ENCODE measurements around the gene IPCEF1.

GRCh38 chr6:154359679-154360078, 3.1 kb upstream of the IPCEF1 start:
- TF ChIP-seq POLR2A (IDR thresholded peaks at IDR 0.05; ENCODE audit: low read depth, low read length) (no peak), TAF1 (IDR thresholded peaks at IDR 0.05; ENCODE audit: borderline replicate concordance, low read depth, low read length) (no peak), POLR2AphosphoS5 (IDR thresholded peaks at IDR 0.05; ENCODE audit: low read depth, low read length) (no peak)
